ACC112 (cell line): ENCODE data around the gene LPAR4.
"Not testable (repeated sequence)": the region's sequence is repeated elsewhere in the genome, so short reads cannot be mapped to it uniquely, and the experiment has no call there.

Experiments used
- H2AFZ ChIP-seq: fragments of 200-600 bp; sonication (generic); one replicate; pipeline ENCODE4 v1.6.0; 2017; ENCODE audit warnings: antibody characterized with exemption, low read length; ENCODE audit not compliant: unreplicated experiment
- H3K27ac ChIP-seq: fragments of 200-600 bp; sonication (generic); 2 replicates; pipeline ENCODE4 v1.5.1; 2014; ENCODE audit warnings: low read depth, mild to moderate bottlenecking, antibody characterized with exemption, low read length, moderate library complexity
- H3K27me3 ChIP-seq: fragments of 200-600 bp; sonication (generic); 2 replicates; pipeline ENCODE4 v1.6.1; 2014; ENCODE audit warnings: mild to moderate bottlenecking, antibody characterized with exemption, low read length, moderate library complexity, mixed read lengths; ENCODE audit not compliant: insufficient read depth
- H3K36me3 ChIP-seq: fragments of 200-600 bp; sonication (generic); 2 replicates; pipeline ENCODE4 v1.6.1; 2016; ENCODE audit warnings: mild to moderate bottlenecking, antibody characterized with exemption, low read length, moderate library complexity, mixed read lengths; ENCODE audit not compliant: insufficient read depth
- H3K4me1 ChIP-seq: fragments of 200-600 bp; sonication (generic); one replicate; pipeline ENCODE4 v1.6.1; 2016; ENCODE audit warnings: low read length, mixed read lengths; ENCODE audit not compliant: insufficient read depth, unreplicated experiment, control insufficient read depth
- H3K4me3 ChIP-seq: fragments of 200-600 bp; sonication (generic); 2 replicates; pipeline ENCODE4 v1.5.1; 2014; ENCODE audit warnings: mild to moderate bottlenecking, low read depth, low read length
- H3K79me2 ChIP-seq: fragments of 200-600 bp; sonication (generic); one replicate; pipeline ENCODE4 v1.6.0; 2016; ENCODE audit warnings: low read length; ENCODE audit not compliant: control insufficient read depth, unreplicated experiment, insufficient read depth

The LPAR4 gene

GRCh38 chrX:78754917-78755316, 7.4 kb downstream of the LPAR4 start:
- Histone ChIP-seq H3K79me2 (no peaks in the 10 kb centered on the region), H3K36me3 (no peaks in the 10 kb centered on the region), H2AFZ (no peak overlapping the region), H3K4me3 (no peak overlapping the region), H3K27ac (no peak overlapping the region), H3K27me3 (no peaks in the 10 kb centered on the region), H3K4me1 (no peaks in the 10 kb centered on the region)

DNA sequence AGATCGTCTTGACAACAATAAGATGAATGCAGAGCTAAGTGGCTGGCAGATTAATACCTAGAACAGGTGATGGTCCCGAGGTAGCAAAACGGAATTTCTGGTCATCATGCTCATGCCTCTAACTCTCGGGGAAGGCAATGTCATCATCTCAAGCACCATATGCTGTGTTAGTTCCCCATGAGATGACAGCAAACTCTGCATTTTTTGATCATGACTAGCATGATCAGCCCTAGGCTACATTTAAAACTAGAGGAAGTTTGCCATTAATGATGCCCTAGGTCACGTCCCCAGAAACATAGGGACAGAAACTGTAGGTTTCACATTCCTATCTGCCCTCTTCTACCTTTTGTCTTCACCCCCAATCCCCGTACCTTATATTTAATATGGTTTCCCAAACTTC, 11.6 kb downstream of the LPAR4 start:
- Histone ChIP-seq H2AFZ (no peak overlapping the region), H3K4me1 (no peaks in the 10 kb centered on the region), H3K27me3 (no peaks in the 10 kb centered on the region), H3K79me2 (no peaks in the 10 kb centered on the region), H3K4me3 (no peak overlapping the region), H3K27ac (no peak overlapping the region), H3K36me3 (no peaks in the 10 kb centered on the region)

- no peaks in the 10 kb centered on the region for H3K79me2 ChIP-seq
- H3K4me3 ChIP-seq: no peak overlapping the region
- no peaks in the 10 kb centered on the region for H3K4me1 ChIP-seq
- H3K27ac ChIP-seq: no peak overlapping the region
- no peak overlapping the region for H2AFZ ChIP-seq
- no peaks in the 10 kb centered on the region for H3K27me3 ChIP-seq
- no peaks in the 10 kb centered on the region for H3K36me3 ChIP-seq
Measured at GRCh38 chrX:78769101-78769755, 21.7 kb downstream of the LPAR4 start.

DNA sequence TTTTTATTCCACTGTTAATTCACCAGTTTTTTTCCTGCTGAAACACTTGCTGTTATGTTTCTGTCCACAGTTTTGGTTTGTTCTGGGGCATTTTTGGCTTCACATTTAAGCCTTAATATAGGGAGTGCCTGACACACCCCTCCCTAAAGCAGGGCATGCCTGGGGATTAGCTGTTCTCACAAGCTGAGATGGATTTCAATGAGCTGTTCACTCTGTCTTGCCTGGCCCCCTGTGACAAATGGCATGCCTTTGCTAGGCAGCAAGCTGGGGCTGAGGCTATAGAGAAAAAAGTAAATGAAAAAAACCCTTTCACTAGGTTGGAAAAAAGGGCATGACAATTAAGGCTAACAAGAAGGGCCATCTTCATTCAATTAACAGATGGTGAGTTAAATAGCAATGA, 22.4 kb downstream of the LPAR4 start:
- Histone ChIP-seq H3K4me1 (no peaks in the 10 kb centered on the region), H3K79me2 (no peaks in the 10 kb centered on the region), H2AFZ (no peak overlapping the region)

DNA sequence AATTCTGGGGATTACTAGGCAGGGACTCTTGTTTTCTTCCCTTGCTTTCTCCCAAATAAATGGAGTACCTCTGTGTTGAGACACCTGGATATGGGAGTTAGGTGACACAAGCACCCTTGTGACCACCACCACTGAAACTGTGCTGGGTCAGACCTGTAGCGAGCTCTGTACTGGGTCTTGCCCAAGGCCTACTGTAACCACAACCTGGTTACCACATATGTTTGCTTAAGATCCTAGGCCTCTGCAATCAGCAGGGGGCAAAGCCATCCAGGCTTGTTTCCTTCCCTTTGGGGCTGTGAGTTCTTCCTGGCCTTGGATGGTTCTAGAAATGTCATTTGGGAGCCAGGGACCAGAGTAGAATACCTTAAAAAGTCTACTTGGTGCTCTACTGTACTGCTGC, 49.4 kb downstream of the LPAR4 start:
- H3K36me3 ChIP-seq: no peaks in the 10 kb centered on the region
- H3K27me3 ChIP-seq: no peaks in the 10 kb centered on the region
- no peak overlapping the region for H3K27ac ChIP-seq
- H3K4me1 ChIP-seq: no peaks in the 10 kb centered on the region
- H2AFZ ChIP-seq: no peak overlapping the region
- no peak overlapping the region for H3K4me3 ChIP-seq
- H3K79me2 ChIP-seq: no peaks in the 10 kb centered on the region

More for the DNA sequence above, 22.4 kb downstream of the LPAR4 start:
- Histone ChIP-seq H3K27me3 (no peaks in the 10 kb centered on the region), H3K27ac (no peak overlapping the region), H3K36me3 (no peaks in the 10 kb centered on the region), H3K4me3 (no peak overlapping the region)

DNA sequence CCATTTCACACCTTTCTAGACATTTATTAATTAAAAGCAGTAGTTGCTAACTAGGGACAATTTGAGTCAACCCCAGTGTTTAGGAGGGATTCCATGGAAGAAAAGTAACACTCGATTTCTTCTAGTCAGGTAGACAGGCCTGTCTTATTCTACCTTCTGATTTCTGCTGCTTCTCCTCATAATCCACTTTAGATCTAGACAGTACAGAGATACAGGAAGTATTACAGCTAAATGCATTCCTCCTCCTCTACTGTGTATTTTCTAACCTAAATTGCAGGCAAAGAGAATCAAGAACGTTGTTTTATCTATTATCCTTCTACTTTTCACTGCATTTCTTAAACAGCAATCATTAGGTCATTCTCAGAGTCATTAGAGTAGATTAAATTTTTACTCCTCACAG, 52.6 kb downstream of the LPAR4 start:
- no peaks in the 10 kb centered on the region for H3K79me2 ChIP-seq
- no peaks in the 10 kb centered on the region for H3K36me3 ChIP-seq
- no peaks in the 10 kb centered on the region for H3K27me3 ChIP-seq
- H3K27ac ChIP-seq: no peak overlapping the region
- H3K4me1 ChIP-seq: no peaks in the 10 kb centered on the region
- H2AFZ ChIP-seq: no peak overlapping the region
- H3K4me3 ChIP-seq: no peak overlapping the region

DNA sequence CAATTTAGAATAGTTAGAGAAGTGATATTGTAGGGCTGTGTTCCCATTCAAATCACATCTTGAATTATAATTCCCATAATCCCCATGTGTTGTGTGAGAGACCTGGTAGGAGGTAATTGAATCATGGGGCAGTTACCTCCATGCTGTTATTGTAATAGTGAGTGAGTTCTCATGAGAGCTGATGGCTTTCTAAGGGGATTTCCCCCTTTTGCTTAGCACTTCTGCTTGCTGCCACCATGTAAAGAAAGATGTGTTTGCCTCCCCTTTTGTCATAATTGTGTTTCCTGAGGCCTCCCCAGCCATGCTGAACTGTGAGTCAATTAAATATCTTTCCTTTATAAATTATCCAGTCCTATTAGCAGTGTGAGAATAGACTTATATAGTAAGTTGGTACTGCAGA, 53.2 kb downstream of the LPAR4 start:
- Histone ChIP-seq H3K79me2 (no peaks in the 10 kb centered on the region), H3K27ac (no peak overlapping the region), H3K4me3 (no peak overlapping the region), H3K36me3 (no peaks in the 10 kb centered on the region), H2AFZ (no peak overlapping the region), H3K4me1 (no peaks in the 10 kb centered on the region), H3K27me3 (no peaks in the 10 kb centered on the region)

DNA sequence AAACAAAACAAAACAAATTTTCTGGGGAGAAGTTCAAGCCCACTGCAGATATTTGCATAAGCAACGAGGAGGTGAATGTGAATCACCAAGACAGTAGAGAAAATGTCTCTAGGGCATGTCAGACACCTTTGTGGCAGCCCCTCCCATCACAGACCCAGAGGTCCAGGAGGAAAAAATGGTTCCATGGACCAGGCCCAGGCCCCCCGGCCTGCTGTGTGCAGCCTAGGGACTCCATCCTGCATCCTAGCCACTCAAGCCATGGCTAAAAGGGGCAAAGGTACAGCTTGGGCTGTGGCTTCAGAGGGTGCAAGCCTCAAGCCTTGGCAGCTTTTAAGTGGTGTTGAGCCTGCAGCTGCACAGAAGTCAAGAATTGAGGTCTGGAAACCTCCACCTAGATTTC, 54.0 kb downstream of the LPAR4 start:
- Histone ChIP-seq H3K4me3 (no peak overlapping the region), H3K79me2 (no peaks in the 10 kb centered on the region), H3K4me1 (no peaks in the 10 kb centered on the region), H3K36me3 (no peaks in the 10 kb centered on the region), H2AFZ (no peak overlapping the region), H3K27ac (no peak overlapping the region), H3K27me3 (no peaks in the 10 kb centered on the region)

DNA sequence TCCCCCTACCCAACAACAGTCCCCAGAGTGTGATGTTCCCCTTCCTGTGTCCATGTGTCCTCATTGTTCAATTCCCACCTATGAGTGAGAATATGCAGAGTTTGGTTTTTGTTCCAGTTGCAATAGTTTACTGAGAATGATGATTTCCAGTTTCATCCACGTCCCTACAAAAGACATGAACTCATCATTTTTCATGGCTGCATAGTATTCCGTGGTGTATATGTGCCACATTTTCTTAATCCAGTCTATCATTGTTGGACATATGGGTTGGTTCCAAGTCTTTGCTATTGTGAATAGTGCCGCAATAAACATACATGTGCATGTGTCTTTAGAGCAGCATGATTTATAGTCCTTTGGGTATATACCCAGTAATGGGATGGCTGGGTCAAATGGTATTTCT, 55.0 kb downstream of the LPAR4 start:
- not testable (repeated sequence) for H3K79me2 ChIP-seq, H3K36me3 ChIP-seq, H3K27ac ChIP-seq, H3K4me1 ChIP-seq, H2AFZ ChIP-seq, H3K4me3 ChIP-seq, H3K27me3 ChIP-seq
